ENCODE data around the gene RNF220. TPM values are rescaled to one million over a fixed set of nuclear protein-coding genes. Genes with fewer than 3 reads are reported as not detected.

Gene RNF220
- total RNA-seq, 1 donor from 2014 or later = 58.4 TPM

DNA sequence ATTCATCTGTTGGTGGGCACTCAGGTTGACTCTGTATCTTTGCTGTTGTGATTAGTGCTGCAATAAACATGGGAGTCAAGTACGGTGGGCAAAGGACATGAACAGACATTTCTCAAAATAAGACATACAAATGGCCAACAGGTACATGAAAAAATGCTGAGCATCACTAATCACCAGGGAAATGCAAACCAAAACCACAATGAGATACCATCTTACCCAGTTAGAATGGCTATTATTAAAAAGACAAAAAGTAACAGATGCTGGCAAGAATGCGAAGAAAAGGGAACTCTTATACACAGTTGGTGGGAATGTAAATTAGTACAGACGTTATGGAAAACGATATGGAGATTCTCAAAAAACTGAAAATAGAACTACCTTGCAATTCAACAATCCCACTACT, 170.3 kb downstream of the RNF220 start:
- Mint-ChIP-seq H3K36me3 (ENCODE audit: low read depth) (no peaks in the 10 kb centered on the region), H3K9me3 (ENCODE audit: low read depth) (no peaks in the 10 kb centered on the region), H3K27me3 (ENCODE audit: low read depth) (peaks cover 9% of the 10 kb centered on the region), H3K27ac (ENCODE audit: unreplicated experiment) (no peak overlapping the region), H3K4me1 (ENCODE audit: low read depth) (peaks cover 6% of the 10 kb centered on the region), H3K4me3 (ENCODE audit: unreplicated experiment) (no peak overlapping the region)
- DNase-seq (ENCODE audit: low spot score) = no peak
- TF ChIP-seq, protein P1, sequence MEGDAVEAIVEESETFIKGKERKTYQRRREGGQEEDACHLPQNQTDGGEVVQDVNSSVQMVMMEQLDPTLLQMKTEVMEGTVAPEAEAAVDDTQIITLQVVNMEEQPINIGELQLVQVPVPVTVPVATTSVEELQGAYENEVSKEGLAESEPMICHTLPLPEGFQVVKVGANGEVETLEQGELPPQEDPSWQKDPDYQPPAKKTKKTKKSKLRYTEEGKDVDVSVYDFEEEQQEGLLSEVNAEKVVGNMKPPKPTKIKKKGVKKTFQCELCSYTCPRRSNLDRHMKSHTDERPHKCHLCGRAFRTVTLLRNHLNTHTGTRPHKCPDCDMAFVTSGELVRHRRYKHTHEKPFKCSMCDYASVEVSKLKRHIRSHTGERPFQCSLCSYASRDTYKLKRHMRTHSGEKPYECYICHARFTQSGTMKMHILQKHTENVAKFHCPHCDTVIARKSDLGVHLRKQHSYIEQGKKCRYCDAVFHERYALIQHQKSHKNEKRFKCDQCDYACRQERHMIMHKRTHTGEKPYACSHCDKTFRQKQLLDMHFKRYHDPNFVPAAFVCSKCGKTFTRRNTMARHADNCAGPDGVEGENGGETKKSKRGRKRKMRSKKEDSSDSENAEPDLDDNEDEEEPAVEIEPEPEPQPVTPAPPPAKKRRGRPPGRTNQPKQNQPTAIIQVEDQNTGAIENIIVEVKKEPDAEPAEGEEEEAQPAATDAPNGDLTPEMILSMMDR (IDR thresholded peaks at IDR 0.05) = no peak

DNA sequence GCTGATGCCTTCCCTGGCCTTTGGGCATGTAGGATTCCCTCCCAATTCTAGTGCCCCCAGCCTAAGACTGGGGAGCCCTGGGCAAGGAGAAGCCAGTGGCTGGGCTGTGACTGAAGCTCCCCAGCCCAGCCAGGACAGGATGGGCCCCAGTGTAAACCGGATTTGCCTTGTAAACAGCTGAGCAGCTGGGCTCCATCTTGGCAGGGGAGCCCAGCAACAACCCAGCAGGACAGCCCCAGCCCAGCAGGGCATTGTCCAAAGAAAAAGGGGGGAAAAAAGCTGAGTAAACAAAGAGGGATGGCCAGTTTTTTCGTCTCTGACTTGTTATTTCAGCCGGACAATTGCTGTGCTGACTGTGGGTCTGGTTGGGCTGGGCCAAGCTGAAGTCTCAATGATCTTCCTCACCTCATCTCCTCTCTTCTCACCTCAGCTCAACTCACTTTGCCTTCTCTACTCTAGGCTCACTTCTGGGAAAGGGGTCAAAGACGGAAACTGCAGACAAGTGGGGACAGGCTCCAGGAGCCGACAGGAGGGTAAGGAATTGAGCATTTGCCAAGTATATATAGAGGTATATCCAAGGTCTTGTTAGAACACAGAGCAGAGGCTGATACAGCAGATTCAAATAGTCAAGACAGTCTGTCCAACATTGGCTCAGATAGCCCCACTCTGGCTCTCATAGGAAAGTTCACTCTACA, 171.5 kb downstream of the RNF220 start:
- no peak overlapping the region for H3K4me3 Mint-ChIP-seq (ENCODE audit: unreplicated experiment)
- H3K27me3 Mint-ChIP-seq (ENCODE audit: low read depth) = peaks cover 9% of the 10 kb centered on the region
- TF ChIP-seq, protein P1 (IDR thresholded peaks at IDR 0.05) = no peak
- no peaks in the 10 kb centered on the region for H3K9me3 Mint-ChIP-seq (ENCODE audit: low read depth)
- H3K36me3 Mint-ChIP-seq (ENCODE audit: low read depth) = no peaks in the 10 kb centered on the region
- H3K27ac Mint-ChIP-seq (ENCODE audit: unreplicated experiment) = no peak overlapping the region
- H3K4me1 Mint-ChIP-seq (ENCODE audit: low read depth) = peaks cover 6% of the 10 kb centered on the region
- DNase-seq (ENCODE audit: low spot score) = no peak

DNA sequence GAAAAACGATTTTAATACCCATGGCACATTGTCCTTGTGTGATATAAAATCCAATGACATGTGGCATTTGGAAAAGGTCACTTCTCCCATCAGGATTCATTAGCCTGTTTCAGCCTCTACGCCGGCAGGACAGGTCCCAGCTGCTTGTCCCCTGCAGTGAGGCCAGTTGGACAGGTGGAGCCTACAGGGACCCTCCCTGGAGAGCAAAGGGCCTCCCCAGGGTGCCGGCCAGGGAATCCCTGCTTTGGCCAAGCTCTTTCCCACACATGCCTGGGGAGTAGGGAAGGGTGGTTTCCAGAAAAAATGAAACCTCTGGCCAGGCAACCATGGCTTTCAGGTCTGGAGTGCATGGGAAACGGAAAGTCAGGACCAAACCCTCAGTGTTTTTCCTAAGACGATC, 176.2 kb downstream of the RNF220 start:
- peaks cover 6% of the 10 kb centered on the region for H3K4me1 Mint-ChIP-seq (ENCODE audit: low read depth)
- peaks cover 19% of the 10 kb centered on the region for H3K27me3 Mint-ChIP-seq (ENCODE audit: low read depth)
- no peaks in the 10 kb centered on the region for H3K36me3 Mint-ChIP-seq (ENCODE audit: low read depth)
- no peak overlapping the region for H3K4me3 Mint-ChIP-seq (ENCODE audit: unreplicated experiment)
- no peak overlapping the region for H3K27ac Mint-ChIP-seq (ENCODE audit: unreplicated experiment)
- TF ChIP-seq, protein P1 (IDR thresholded peaks at IDR 0.05) = no peak
- DNase-seq (ENCODE audit: low spot score) = no peak
- H3K9me3 Mint-ChIP-seq (ENCODE audit: low read depth) = no peaks in the 10 kb centered on the region

DNA sequence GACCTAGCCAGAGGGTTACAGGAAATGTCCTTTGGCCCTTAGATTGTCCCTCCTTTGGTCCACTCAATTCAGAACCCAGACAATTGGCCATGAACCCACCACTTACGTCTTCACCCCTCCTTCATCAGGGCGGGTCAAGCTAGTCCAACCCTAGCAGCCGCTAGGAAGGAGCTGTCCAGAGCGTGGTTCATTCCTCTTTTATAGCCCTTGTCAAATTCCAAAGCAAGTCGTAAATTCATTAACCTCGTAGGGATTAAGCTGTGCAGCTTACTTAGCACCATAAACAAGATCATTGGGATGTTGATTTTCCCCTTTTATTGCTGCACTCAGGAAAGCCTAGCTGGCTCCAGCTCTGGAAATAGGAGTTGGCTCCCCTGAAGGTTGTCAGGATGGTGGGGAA, 179.1 kb downstream of the RNF220 start:
- Mint-ChIP-seq H3K4me3 (ENCODE audit: unreplicated experiment) (no peak overlapping the region), H3K27ac (ENCODE audit: unreplicated experiment) (no peak overlapping the region), H3K9me3 (ENCODE audit: low read depth) (no peaks in the 10 kb centered on the region), H3K36me3 (ENCODE audit: low read depth) (no peaks in the 10 kb centered on the region), H3K4me1 (ENCODE audit: low read depth) (no peaks in the 10 kb centered on the region), H3K27me3 (ENCODE audit: low read depth) (peaks cover 25% of the 10 kb centered on the region)
- DNase-seq (ENCODE audit: low spot score) = no peak
- TF ChIP-seq, protein P1 (IDR thresholded peaks at IDR 0.05) = no peak

DNA sequence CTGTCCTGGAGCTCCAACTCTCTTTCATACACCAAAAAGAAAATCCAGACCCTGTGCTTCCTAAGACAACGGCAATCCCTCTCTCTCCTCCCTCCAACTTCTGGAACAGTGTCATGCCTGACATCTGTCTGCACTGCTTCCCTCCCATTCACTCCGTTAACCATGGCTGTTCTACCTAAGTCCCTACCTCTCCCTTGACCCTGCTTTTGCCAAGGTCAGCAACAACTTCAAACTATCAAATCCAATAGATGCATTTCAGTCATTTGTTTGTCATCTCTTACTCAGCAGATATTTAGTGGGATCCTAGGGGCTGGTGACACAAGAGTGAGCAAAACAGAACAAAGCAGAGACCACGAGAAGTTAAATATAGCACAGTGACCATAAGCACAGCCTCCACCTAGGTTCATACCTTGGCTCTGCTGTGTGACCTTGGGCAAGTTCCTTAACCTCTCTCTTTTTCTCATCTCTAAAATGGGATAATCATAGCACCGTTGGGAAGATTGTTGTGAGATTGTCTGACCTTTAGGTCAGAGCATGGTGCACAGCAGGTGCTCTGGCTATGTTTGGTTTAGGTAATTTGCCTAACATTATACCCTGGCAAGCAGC, 180.4 kb downstream of the RNF220 start:
- Mint-ChIP-seq H3K27ac (ENCODE audit: unreplicated experiment) (no peak overlapping the region), H3K4me1 (ENCODE audit: low read depth) (no peaks in the 10 kb centered on the region), H3K27me3 (ENCODE audit: low read depth) (peaks cover 25% of the 10 kb centered on the region), H3K36me3 (ENCODE audit: low read depth) (no peaks in the 10 kb centered on the region), H3K9me3 (ENCODE audit: low read depth) (no peaks in the 10 kb centered on the region), H3K4me3 (ENCODE audit: unreplicated experiment) (no peak overlapping the region)
- TF ChIP-seq, protein P1 (IDR thresholded peaks at IDR 0.05) = no peak
- no peak for DNase-seq (ENCODE audit: low spot score)

Data from chondrocyte (in vitro differentiated cells).